Liver (tissue), 9 donors: ENCODE results near the gene PKP3. TPM values are rescaled to one million over a fixed set of nuclear protein-coding genes. Genes with fewer than 3 reads are reported as not detected.

Experiments
- DNase-seq: peaks from one replicate; pipeline ENCODE4 v3.0.0-alpha.2; 2017; ENCODE audit warnings: low spot score
- H3K27ac ChIP-seq, 2 donors: one replicate each; pipeline ENCODE4 v1.7.0; 2013; ENCODE audit warnings: inconsistent platforms in 2 of 2, low read length in 2 of 2, control low read depth in 1 of 2, low read depth in 1 of 2, mild to moderate bottlenecking in 1 of 2
- H3K27me3 ChIP-seq, 4 donors: one replicate each; pipeline versions ENCODE4 v1.6.1 to v1.7.0; 2013; ENCODE audit warnings: low read length in 3 of 4, inconsistent platforms in 1 of 4, mild to moderate bottlenecking in 1 of 4, moderate library complexity in 1 of 4; ENCODE audit not compliant: control insufficient read depth in 4 of 4, insufficient read depth in 4 of 4
- H3K36me3 ChIP-seq, 4 donors: one replicate each; pipeline versions ENCODE4 v1.6.1 to v1.7.0; 2013; ENCODE audit warnings: low read length in 3 of 4, mild to moderate bottlenecking in 3 of 4, low read depth in 1 of 4, moderate library complexity in 1 of 4; ENCODE audit not compliant: control insufficient read depth in 4 of 4, insufficient read depth in 3 of 4
- H3K4me1 ChIP-seq, 4 donors: one replicate each; pipeline versions ENCODE4 v1.6.1 to v1.7.0; 2013; ENCODE audit warnings: low read length in 3 of 4, mild to moderate bottlenecking in 3 of 4, moderate library complexity in 1 of 4; ENCODE audit not compliant: control insufficient read depth in 4 of 4, insufficient read depth in 4 of 4
- H3K4me3 ChIP-seq, 3 donors: one replicate each; pipeline versions ENCODE4 v1.6.1 to v1.7.0; 2013; ENCODE audit warnings: low read length in 3 of 3, control low read depth in 1 of 3, low read depth in 1 of 3, mild to moderate bottlenecking in 1 of 3
- H3K9ac ChIP-seq, 2 donors: one replicate each; pipeline ENCODE4 v1.7.0; 2013; ENCODE audit warnings: low read length in 2 of 2, mild to moderate bottlenecking in 2 of 2, moderate library complexity in 2 of 2, control low read depth in 1 of 2, low read depth in 1 of 2
- H3K9me3 ChIP-seq, 4 donors: one replicate each; pipeline versions ENCODE4 v1.6.1 to v1.7.0; 2013; ENCODE audit warnings: low read length in 3 of 4; ENCODE audit not compliant: control insufficient read depth in 4 of 4
- ATF3 ChIP-seq: IDR thresholded peaks from 2 replicates; pipeline ENCODE4 v1.6.1; 2016; ENCODE audit warnings: antibody characterized with exemption
- CTCF ChIP-seq: fragments of 150-350 bp; IDR thresholded peaks from 2 replicates; pipeline ENCODE4 v1.5.1; 2017; ENCODE audit warnings: improper control_type of control experiment, low read depth, low read length; ENCODE audit not compliant: missing input control
- EGR1 ChIP-seq, 2 donors: IDR thresholded peaks; 2 replicates each; pipeline ENCODE4 v1.6.1; 2016 to 2018; ENCODE audit warnings: antibody characterized with exemption in 2 of 2, low read depth in 2 of 2
- FOXA1 ChIP-seq: IDR thresholded peaks from 2 replicates; pipeline ENCODE4 v1.6.1; 2016; ENCODE audit warnings: antibody characterized with exemption
- FOXA2 ChIP-seq: IDR thresholded peaks from 2 replicates; pipeline ENCODE4 v1.6.1; 2016; ENCODE audit warnings: antibody characterized with exemption
- HNF4A ChIP-seq, 2 donors: conservative IDR thresholded peaks; 2 replicates each; pipeline ENCODE4 v1.6.1; 2016; ENCODE audit warnings: antibody characterized with exemption in 2 of 2, mild to moderate bottlenecking in 2 of 2
- HNF4G ChIP-seq: IDR thresholded peaks from 2 replicates; pipeline ENCODE4 v1.6.1; 2016; ENCODE audit warnings: antibody characterized with exemption
- JUND ChIP-seq, 2 donors: IDR thresholded peaks; 2 replicates each; pipeline ENCODE4 v1.6.1; 2016; ENCODE audit warnings: antibody characterized with exemption in 2 of 2
- MAX ChIP-seq: IDR thresholded peaks from 2 replicates; pipeline ENCODE4 v1.6.1; 2016; ENCODE audit warnings: antibody characterized with exemption
- NR2F2 ChIP-seq: IDR thresholded peaks from 2 replicates; pipeline ENCODE4 v1.6.1; 2016; ENCODE audit warnings: antibody characterized with exemption
- RAD21 ChIP-seq, 2 donors: IDR thresholded peaks; 2 replicates each; pipeline ENCODE4 v1.6.1; 2016; ENCODE audit warnings: antibody characterized with exemption in 2 of 2, mild to moderate bottlenecking in 2 of 2
- REST ChIP-seq: IDR thresholded peaks from 2 replicates; pipeline ENCODE4 v1.6.1; 2016; ENCODE audit warnings: antibody characterized with exemption, mild to moderate bottlenecking
- TAF1 ChIP-seq: conservative IDR thresholded peaks from 2 replicates; pipeline ENCODE4 v1.6.1; 2016; ENCODE audit warnings: antibody characterized with exemption, mild to moderate bottlenecking
- YY1 ChIP-seq: IDR thresholded peaks from 2 replicates; pipeline ENCODE4 v1.6.1; 2016; ENCODE audit warnings: antibody characterized with exemption, mild to moderate bottlenecking
- ZBTB33 ChIP-seq: IDR thresholded peaks from 2 replicates; pipeline ENCODE4 v1.6.1; 2016; ENCODE audit warnings: antibody characterized with exemption
- WGBS: extraction: QIAGEN DNeasy Blood & Tissue Kit; methylation state at CpG from one replicate; pipeline ENCODE4 v1.1.7; 2013; 5-methylcytosine and 5-hydroxymethylcytosine counted together
- polyA plus RNA-seq, 2 donors: library from polyadenylated mRNA; stranded (reverse) in 1 of 2; unstranded in 1 of 2; fragments of 200-250 nt in 1 of 2; fragments of >200 nt in 1 of 2; fragmentation: Nextera tagmentation in 1 of 2; extraction: Ambion mirVana in 1 of 2; gene quantifications; one replicate each; pipeline versions ENCODE4 v1.2.1 to v1.2.3, GENCODE V29; 2013 to 2015
- total RNA-seq, 2 donors: library from RNA; depleted of rRNA; stranded (reverse); fragments of >200 nt; gene quantifications; one replicate each; pipeline ENCODE4 v1.2.3, GENCODE V29; 2014
- donor health status: healthy.
- donor health status: healthy.
- donor health status: healthy.
- donor health status: healthy.
- donor health status: healthy.

PKP3 gene
- total and polyA plus RNA-seq, 4 donors, result 0.08 to 0.37 (median 0.25) TPM; not detected in 1

GRCh38 chr11:359181-359714 is 34.8 kb upstream of the PKP3 start:
- H3K9ac ChIP-seq, result no peak overlapping the region
- peaks cover 0 to 4% (median 2%) of the 10 kb centered on the region in 4 donors for H3K4me1 ChIP-seq
- H3K4me3 ChIP-seq, result no peak overlapping the region
- TF ChIP-seq YY1 (no peak), JUND (IDR thresholded peaks at IDR 0.05) (no peak), FOXA1 (no peak), RAD21 (IDR thresholded peaks at IDR 0.05) (no peak), REST (no peak), TAF1 (no peak), ZBTB33 (no peak), EGR1 (IDR thresholded peaks at IDR 0.05; ENCODE audit: low read depth in 2 of 2) (no peak), CTCF (no peak), MAX (no peak), NR2F2 (no peak), HNF4G (no peak), ATF3 (no peak), HNF4A (conservative IDR thresholded peaks at IDR 0.05) (no peak), FOXA2 (no peak)
- H3K36me3 ChIP-seq, result no peaks in the 10 kb centered on the region
- no peak for DNase-seq
- H3K27me3 ChIP-seq, result no peaks in the 10 kb centered on the region
- no peak overlapping the region for H3K27ac ChIP-seq
- WGBS, result 79% methylated on average over 5 of the region's 5 CpGs
- H3K9me3 ChIP-seq, result peaks cover 0 to 6% (median 0%) of the 10 kb centered on the region in 4 donors
